Gastrocnemius medialis (tissue), 4 donors: Measurements from ENCODE around the gene ARHGAP26.

Experiments
- CTCF ChIP-seq, 5 experiments: fragments of 450-650 bp in 3 of 5; fragments of 200-600 bp in 2 of 5; sonication (generic) in 2 of 5; IDR thresholded peaks in 4 of 5; conservative IDR thresholded peaks in 1 of 5; 1 replicate in 4 of 5; 2 replicates in 1 of 5; pipeline ENCODE4 v1.5.1; 2016 to 2019; ENCODE audit warnings: antibody characterized with exemption in 5 of 5, mild to moderate bottlenecking in 3 of 5, moderate library complexity in 3 of 5
- POLR2A ChIP-seq, 2 donors: fragments of 450-650 bp; IDR thresholded peaks; one replicate each; pipeline ENCODE4 v1.6.1; 2017; ENCODE audit warnings: antibody characterized with exemption in 2 of 2, mild to moderate bottlenecking in 2 of 2, moderate library complexity in 2 of 2

GRCh38 chr5:142758062-142758795 is 11.9 kb upstream of the ARHGAP26 start:
- TF ChIP-seq CTCF (IDR thresholded peaks at IDR 0.05 in 4 of 5, conservative IDR thresholded peaks at IDR 0.05 in 1 of 5) = no peak
- no peak for TF ChIP-seq POLR2A (IDR thresholded peaks at IDR 0.05)
